GM23338 (cell line): ENCODE measurements around the gene HOXD4. TPM values are rescaled to one million over a fixed set of nuclear protein-coding genes. Genes with fewer than 3 reads are reported as not detected.

Experiments used
- ATAC-seq: fragments of 200-7000 bp; cut with Tn5 transposase; 3 replicates; pipeline ENCODE4 v1.9.1; 2020
- DNase-seq: peaks from one replicate; pipeline ENCODE4 v3.0.0-alpha.2; 2015; ENCODE audit warnings: low spot score
- H2AFZ ChIP-seq: fragments of 200-600 bp; sonication (generic); 2 replicates; pipeline ENCODE4 v1.8.0; 2016; ENCODE audit warnings: antibody characterized with exemption, mild to moderate bottlenecking, moderate library complexity
- H3F3A ChIP-seq: fragments of 200-600 bp; sonication (generic); replicated peaks from 2 replicates; pipeline ENCODE4 v1.8.0; 2017; ENCODE audit warnings: antibody characterized with exemption, mixed run types, low read depth
- H3K27ac ChIP-seq: fragments of 200-600 bp; sonication (generic); 2 replicates; pipeline ENCODE4 v1.6.1; 2016; ENCODE audit warnings: low read depth
- H3K27me3 ChIP-seq: fragments of 200-600 bp; sonication (generic); 2 replicates; pipeline ENCODE4 v1.8.0; 2016; ENCODE audit warnings: mild to moderate bottlenecking, mixed run types, moderate library complexity; ENCODE audit not compliant: insufficient read depth
- H3K36me3 ChIP-seq: fragments of 200-600 bp; sonication (generic); 2 replicates; pipeline ENCODE4 v1.8.0; 2016; ENCODE audit warnings: mild to moderate bottlenecking; ENCODE audit not compliant: insufficient read depth
- H3K4me1 ChIP-seq: fragments of 200-600 bp; sonication (generic); 2 replicates; pipeline ENCODE4 v1.8.0; 2016; ENCODE audit warnings: mild to moderate bottlenecking, moderate library complexity; ENCODE audit not compliant: insufficient read depth
- H3K4me2 ChIP-seq: fragments of 200-600 bp; sonication (generic); 2 replicates; pipeline ENCODE4 v1.7.1; 2017; ENCODE audit warnings: mixed run types
- H3K4me3 ChIP-seq: fragments of 200-600 bp; sonication (generic); 2 replicates; pipeline ENCODE4 v1.6.1; 2016; ENCODE audit warnings: mixed run types
- H3K79me2 ChIP-seq: fragments of 200-600 bp; sonication (generic); replicated peaks from 2 replicates; pipeline ENCODE4 v1.8.0; 2017; ENCODE audit warnings: mild to moderate bottlenecking; ENCODE audit not compliant: insufficient read depth
- H3K9me2 ChIP-seq: fragments of 200-600 bp; sonication (generic); 2 replicates; pipeline ENCODE4 v1.8.0; 2017; ENCODE audit not compliant: insufficient read depth
- H4K20me1 ChIP-seq: fragments of 200-600 bp; sonication (generic); replicated peaks from 2 replicates; pipeline ENCODE4 v1.8.0; 2017; ENCODE audit warnings: mild to moderate bottlenecking; ENCODE audit not compliant: insufficient read depth
- H3K27ac Mint-ChIP-seq: 2 replicates; pipeline ENCODE4 v1.8.0; 2020; ENCODE audit warnings: inconsistent platforms, mild to moderate bottlenecking, moderate library complexity, mixed read lengths
- H3K27me3 Mint-ChIP-seq: 3 replicates; pipeline ENCODE4 v1.8.0; 2022; ENCODE audit warnings: low read depth, mild to moderate bottlenecking, moderate library complexity, mixed read lengths, inconsistent platforms; ENCODE audit not compliant: insufficient read depth, poor library complexity
- H3K36me3 Mint-ChIP-seq: 3 replicates; pipeline ENCODE4 v1.8.0; 2021; ENCODE audit warnings: low read depth, mild to moderate bottlenecking, inconsistent platforms, moderate library complexity, mixed read lengths
- H3K4me1 Mint-ChIP-seq: 3 replicates; pipeline ENCODE4 v1.8.0; 2020; ENCODE audit warnings: mild to moderate bottlenecking, inconsistent platforms, mixed read lengths
- H3K4me3 Mint-ChIP-seq: 3 replicates; pipeline ENCODE4 v1.8.0; 2021; ENCODE audit warnings: moderate library complexity, mild to moderate bottlenecking, inconsistent platforms, mixed read lengths
- H3K9me3 Mint-ChIP-seq: 3 replicates; pipeline ENCODE4 v1.8.0; 2020; ENCODE audit warnings: moderate library complexity, mild to moderate bottlenecking, inconsistent platforms, mixed read lengths
- CREB1 ChIP-seq: fragments of 250-450 bp; sonication (Bioruptor Pico); IDR thresholded peaks from 2 replicates; pipeline ENCODE4 v1.5.0; 2020; ENCODE audit warnings: low read depth, mild to moderate bottlenecking, moderate library complexity
- CTCF ChIP-seq, 2 experiments: fragments of 200-600 bp in 1 of 2; sonication (generic) in 1 of 2; conservative IDR thresholded peaks; 2 replicates each; pipeline versions ENCODE4 v1.5.1 to v1.6.1; 2016 to 2017; ENCODE audit warnings: antibody characterized with exemption in 2 of 2, low read depth in 2 of 2, mild to moderate bottlenecking in 2 of 2, moderate library complexity in 1 of 2
- ETS1 ChIP-seq: IDR thresholded peaks from 2 replicates; pipeline ENCODE4 v1.6.1; 2016; ENCODE audit warnings: antibody characterized with exemption
- EZH2 ChIP-seq: fragments of 200-600 bp; sonication (generic); IDR thresholded peaks from one replicate; pipeline ENCODE4 v1.8.0; 2017; ENCODE audit warnings: antibody characterized with exemption, mild to moderate bottlenecking, low read depth; ENCODE audit not compliant: unreplicated experiment
- EZH2phosphoT487 ChIP-seq: fragments of 200-600 bp; sonication (generic); IDR thresholded peaks from one replicate; pipeline ENCODE4 v1.8.1; 2018; ENCODE audit warnings: antibody characterized with exemption; ENCODE audit not compliant: unreplicated experiment
- JUNB ChIP-seq: IDR thresholded peaks from one replicate; pipeline ENCODE4 v1.6.1; 2016; ENCODE audit warnings: antibody characterized with exemption; ENCODE audit not compliant: unreplicated experiment
- NANOG ChIP-seq: IDR thresholded peaks from 2 replicates; pipeline ENCODE4 v1.6.1; 2016; ENCODE audit warnings: antibody characterized with exemption, borderline replicate concordance
- POLR2AphosphoS5 ChIP-seq: IDR thresholded peaks from 2 replicates; pipeline ENCODE4 v1.6.1; 2016; ENCODE audit warnings: antibody characterized with exemption, low read depth
- REST ChIP-seq: IDR thresholded peaks from one replicate; pipeline ENCODE4 v1.6.1; 2018; ENCODE audit warnings: antibody characterized with exemption; ENCODE audit not compliant: unreplicated experiment
- STAT1 ChIP-seq: IDR thresholded peaks from one replicate; pipeline ENCODE4 v1.6.1; 2016; ENCODE audit warnings: antibody characterized with exemption; ENCODE audit not compliant: unreplicated experiment
- ZNF114 ChIP-seq: fragments of 250-450 bp; sonication (Bioruptor Pico); IDR thresholded peaks from 2 replicates; pipeline ENCODE4 v1.5.0; 2020; ENCODE audit warnings: mild to moderate bottlenecking, moderate library complexity
- ZNF331 ChIP-seq: fragments of 250-450 bp; sonication (Bioruptor Pico); IDR thresholded peaks from 2 replicates; pipeline ENCODE4 v1.5.0; 2020; ENCODE audit warnings: low read depth, mild to moderate bottlenecking, moderate library complexity
- ZNF462 ChIP-seq: fragments of 250-450 bp; sonication (Bioruptor Pico); IDR thresholded peaks from 2 replicates; pipeline ENCODE4 v1.5.0; 2020; ENCODE audit warnings: mild to moderate bottlenecking, moderate library complexity
- polyA plus RNA-seq: library from polyadenylated mRNA; unstranded; fragments of >200 nt; fragmentation: Nextera tagmentation; extraction: Ambion mirVana; gene quantifications from 2 replicates; pipeline ENCODE4 v1.2.1, GENCODE V29; 2016
- total RNA-seq: library from RNA; depleted of rRNA; stranded (reverse); fragments of >200 nt; shearing (Covaris generic); gene quantifications from 2 replicates; pipeline ENCODE4 v1.2.3, GENCODE V29; 2014

Gene HOXD4
- total and polyA plus RNA-seq, 2 experiments from 2014 or later, result not detected

- H3K9me2 ChIP-seq, result no peaks in the 10 kb centered on the region
- H4K20me1 ChIP-seq, result peaks cover 40% of the 10 kb centered on the region
- Mint-ChIP-seq H3K36me3 (no peaks in the 10 kb centered on the region), H3K4me3 (no peak overlapping the region), H3K4me1 (peaks cover 29% of the 10 kb centered on the region), H3K27ac (no peak overlapping the region), H3K9me3 (peaks cover 15% of the 10 kb centered on the region; the same call in 2 of the 3 replicates), H3K27me3 (peaks cover 95% of the 10 kb centered on the region)
- no peaks in the 10 kb centered on the region for H3K79me2 ChIP-seq
- H3K27ac ChIP-seq, result no peak overlapping the region
- no peaks in the 10 kb centered on the region for H3K36me3 ChIP-seq
- H3K4me2 ChIP-seq, result peak overlapping the region; percentile 75; the same call in 1 of the 2 replicates
- no peak for ATAC-seq
- H3F3A ChIP-seq, result peaks cover 55% of the 10 kb centered on the region; the same call in 1 of the 2 replicates
- TF ChIP-seq CTCF (conservative IDR thresholded peaks at IDR 0.05; ENCODE audit: low read depth in 2 of 2) (no peak), JUNB (no peak), EZH2phosphoT487 (no peak), CREB1 (CRISPR knock-in tag) (no peak), POLR2AphosphoS5 (no peak), ZNF462 (no peak), ZNF331 (CRISPR knock-in tag) (no peak), STAT1 (no peak), EZH2 (no peak), ZNF114 (CRISPR knock-in tag) (no peak), REST (no peak), ETS1 (no peak), NANOG (no peak)
- peaks cover 11% of the 10 kb centered on the region for H3K4me1 ChIP-seq
- no peak for DNase-seq
- peaks cover 100% of the 10 kb centered on the region for H3K27me3 ChIP-seq
- H3K4me3 ChIP-seq, result no peak overlapping the region
- H2AFZ ChIP-seq, result no peak overlapping the region
These were observed 23.6 kb upstream of the HOXD4 start for GRCh38 chr2:176127774-176128072.
